DMS53 treated with DMSO at 0.1 percent for 48 hours (cell line): ENCODE results near the gene TAF11L4.
"Not testable (repeated sequence)": the region's sequence is repeated elsewhere in the genome, so short reads cannot be mapped to it uniquely, and the experiment has no call there.

Experiments used
- DNase-seq: peaks from one replicate; lab custom pipeline; 2025; ENCODE audit not compliant: unreplicated experiment; lab: John Stamatoyannopoulos, UW

The TAF11L4 gene

GRCh38 chr5:17521501-17521900 lies at the start of gene TAF11L4:
Gene TAF11L4 (plus strand): TSS chr5:17521801.
- DNase-seq, result not testable (repeated sequence)

GRCh38 chr5:17475064-17475463 lies 46.5 kb upstream of the TAF11L4 start:
- not testable (repeated sequence) for DNase-seq

- DNase-seq, result no peak
Observed at GRCh38 chr5:17477043-17477442, 44.6 kb upstream of the TAF11L4 start.

DNA sequence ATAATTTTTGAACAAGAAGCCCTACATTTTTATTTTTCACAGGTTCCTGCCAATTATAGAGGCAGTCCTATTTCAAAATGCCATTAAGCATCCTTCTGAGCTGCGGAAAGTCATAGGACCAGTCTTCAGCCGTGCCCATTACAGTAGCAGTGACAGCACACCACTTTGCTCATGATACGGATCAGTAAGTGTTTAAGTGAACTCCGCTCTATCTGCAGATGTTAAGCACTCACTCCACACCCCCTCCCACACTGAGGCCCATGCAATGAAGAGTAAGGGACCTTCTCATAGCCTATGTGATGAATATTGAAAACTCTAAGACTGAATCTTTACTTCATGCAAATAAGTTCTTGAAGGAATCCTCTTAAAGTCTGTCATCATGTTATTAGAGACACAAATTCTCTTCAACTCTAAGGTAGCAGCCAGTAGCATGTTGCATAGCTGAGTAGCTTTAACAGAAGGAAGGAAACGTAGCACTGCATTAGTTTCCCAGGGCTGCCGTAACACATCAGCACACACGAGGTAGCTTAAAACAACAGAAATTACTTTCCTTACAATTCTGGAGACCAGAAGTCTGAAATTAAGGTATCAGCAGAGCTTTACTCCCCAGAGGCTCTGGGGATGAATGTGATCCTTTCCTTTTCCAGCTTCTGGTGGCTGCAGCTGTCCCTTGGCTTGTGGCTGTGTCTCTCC lies 43.9 kb upstream of the TAF11L4 start:
- DNase-seq, result no peak

DNA sequence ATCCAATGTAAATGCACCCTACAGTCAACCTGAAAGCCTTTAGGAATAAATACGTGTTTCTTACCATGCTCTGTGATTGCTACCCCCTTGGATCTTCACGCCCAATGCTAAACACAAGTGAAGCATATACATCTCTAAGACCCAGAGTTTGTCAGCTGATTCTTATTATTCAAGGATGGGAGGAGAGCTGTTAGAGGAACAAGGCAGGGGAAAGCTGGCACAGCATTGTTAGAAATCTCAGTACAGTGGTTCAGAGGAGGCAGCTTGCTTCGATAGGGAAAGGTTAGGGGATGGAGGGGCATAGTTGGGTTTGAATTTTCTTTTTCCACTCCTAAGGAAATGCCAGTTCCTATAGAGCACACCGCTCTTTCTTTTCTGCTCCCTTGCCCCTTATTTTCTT lies 40.2 kb upstream of the TAF11L4 start:
- no peak for DNase-seq

DNA sequence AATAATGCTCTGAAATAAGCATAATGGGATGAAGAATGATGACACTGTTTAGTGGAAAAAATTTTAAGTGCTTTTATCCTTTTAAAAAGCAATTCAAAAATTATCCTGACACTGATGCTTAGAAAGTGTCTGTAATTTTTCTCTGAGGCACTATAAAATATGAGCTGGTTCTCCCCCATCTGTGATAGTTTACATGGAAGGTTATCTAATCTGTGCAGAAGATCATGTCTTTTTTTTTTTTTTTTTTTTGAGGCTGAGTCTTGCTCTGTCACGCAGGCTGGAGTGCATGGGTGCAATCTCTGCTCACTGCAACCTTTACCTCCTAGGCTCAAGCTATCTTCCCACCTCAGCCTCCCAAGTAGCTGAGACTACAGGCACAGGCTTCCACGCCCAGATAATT lies 38.8 kb upstream of the TAF11L4 start:
- DNase-seq, result no peak

DNA sequence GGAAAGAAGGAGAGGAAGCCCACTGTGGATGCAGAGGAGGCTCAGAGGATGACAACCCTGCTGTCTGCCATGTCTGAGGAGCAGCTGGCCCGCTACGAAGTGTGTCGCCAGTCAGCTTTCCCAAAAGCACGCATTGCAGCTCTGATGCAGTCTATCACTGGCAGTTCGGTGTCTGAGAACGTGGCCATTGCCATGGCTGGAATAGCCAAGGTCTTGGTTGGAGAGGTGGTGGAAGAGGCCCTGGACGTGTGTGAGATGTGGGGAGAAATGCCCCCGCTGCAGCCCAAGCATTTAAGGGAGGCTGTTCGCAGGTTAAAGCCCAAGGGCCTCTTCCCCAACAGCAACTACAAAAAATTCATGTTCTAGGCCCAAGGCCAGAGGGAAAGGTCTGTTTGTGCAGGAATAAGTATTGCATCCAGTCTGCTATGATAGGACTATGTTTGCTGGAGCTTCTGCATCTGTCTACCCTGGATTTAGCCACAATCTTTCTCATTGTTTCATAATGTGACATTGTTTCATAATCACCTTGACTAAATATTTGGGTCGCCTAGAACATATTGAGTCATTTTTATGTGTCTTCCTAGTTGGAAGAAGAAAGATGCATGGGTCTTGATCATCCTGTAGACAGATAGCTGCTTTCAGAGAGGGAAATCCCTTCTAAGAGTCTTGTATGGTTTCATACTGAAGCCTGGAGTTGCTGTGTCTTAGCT lies 35.0 kb upstream of the TAF11L4 start:
- DNase-seq, result not testable (repeated sequence)

DNA sequence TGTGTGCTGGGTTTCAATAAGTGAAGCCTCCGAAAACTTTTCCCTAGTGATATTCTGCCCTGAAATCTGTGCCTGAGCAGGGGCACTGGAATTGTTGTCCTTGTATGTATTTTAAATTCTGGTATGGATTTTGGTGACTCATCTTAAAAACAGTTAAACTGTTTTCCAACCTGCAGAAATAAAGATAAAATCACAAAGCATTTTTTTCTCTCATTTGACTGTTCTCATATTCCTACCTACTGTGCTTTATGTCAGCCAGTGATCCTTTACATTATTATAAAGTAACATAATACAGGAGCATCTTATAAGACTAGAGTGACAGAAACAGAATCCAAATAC lies 34.5 kb upstream of the TAF11L4 start:
- no peak for DNase-seq

GRCh38 chr5:17491257-17491656 lies 30.3 kb upstream of the TAF11L4 start:
- DNase-seq, result not testable (repeated sequence)

DNA sequence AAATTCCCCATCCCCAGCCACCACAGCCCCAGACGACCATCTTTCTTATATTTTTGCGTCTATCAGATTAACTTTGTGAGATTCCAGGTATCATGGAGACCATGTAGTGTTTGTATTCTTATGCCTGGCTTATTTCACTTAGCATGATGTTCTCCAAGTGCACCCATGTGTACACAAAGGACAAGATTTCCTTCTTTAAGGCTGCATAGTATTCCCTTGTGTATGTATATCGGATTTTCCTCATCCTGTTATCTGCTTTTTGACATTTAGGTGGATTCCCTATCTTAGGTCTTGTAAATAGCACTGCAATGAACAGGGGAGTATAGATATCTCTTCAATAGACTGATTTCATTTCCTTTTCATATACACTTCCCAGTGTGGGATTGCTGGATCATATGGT lies 28.8 kb upstream of the TAF11L4 start:
- no peak for DNase-seq

GRCh38 chr5:17497446-17497845 lies 24.2 kb upstream of the TAF11L4 start:
- no peak for DNase-seq

GRCh38 chr5:17497931-17498330 lies 23.7 kb upstream of the TAF11L4 start, which contains the start of gene TAF11L2:
Gene TAF11L2 (plus strand): TSS chr5:17498231.
- DNase-seq, result not testable (repeated sequence)

DNA sequence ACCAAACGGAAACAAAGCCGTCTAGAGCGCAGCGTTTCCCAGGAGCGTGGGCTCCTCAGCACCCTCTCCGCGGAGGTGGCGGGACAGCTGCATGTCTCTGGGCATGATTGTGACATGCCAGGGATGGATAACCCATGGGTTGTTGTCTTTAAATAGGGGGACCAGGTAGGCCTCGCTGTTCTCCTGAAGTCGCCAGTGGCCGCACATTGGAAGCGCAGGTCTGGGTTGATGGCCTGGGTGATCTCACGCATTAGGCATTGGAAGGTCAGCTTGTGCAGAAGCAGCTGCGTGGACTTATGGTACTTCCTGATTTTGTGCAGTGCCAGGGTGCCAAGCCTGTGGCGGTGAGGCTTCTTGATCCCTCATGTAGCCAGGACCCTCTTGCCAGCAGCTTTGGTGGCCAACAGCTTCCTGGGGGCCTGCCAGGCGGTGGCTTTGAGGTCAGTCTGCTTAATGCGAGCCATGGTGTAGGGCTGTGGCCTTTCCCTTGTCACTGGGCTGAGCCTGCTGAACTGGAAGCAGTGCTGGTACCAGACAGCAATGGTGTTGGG lies 9.8 kb upstream of the TAF11L4 start:
- DNase-seq, result no peak

- not testable (repeated sequence) for DNase-seq
Observed at GRCh38 chr5:17517526-17517925, 4.1 kb upstream of the TAF11L4 start.

DNA sequence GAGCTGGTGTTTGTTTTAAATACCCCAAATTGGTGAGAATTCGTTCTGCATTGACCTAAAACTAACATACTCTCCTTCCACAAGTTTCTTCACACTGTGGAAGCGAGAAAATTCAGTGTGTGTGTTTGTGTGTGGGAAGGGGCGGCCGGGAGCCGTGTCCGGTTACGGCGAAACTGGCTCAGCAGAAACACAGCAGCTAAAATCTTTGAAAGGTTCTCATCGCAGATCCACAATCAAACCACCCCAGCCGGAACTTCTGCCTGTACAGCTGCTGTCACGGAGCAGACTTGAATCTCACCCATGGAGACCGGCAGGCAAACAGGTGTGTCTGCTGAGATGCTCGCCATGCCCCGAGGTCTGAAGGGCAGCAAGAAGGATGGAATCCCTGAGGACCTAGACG lies 3.5 kb upstream of the TAF11L4 start, which contains the start of gene TAF11L3:
TSS of gene TAF11L3 (plus strand) at position 301 of the 400 bp plus-strand sequence.
- DNase-seq, result not testable (repeated sequence)

GRCh38 chr5:17519508-17519907 lies 2.1 kb upstream of the TAF11L4 start:
- not testable (repeated sequence) for DNase-seq

GRCh38 chr5:17524935-17525334 lies 3.3 kb downstream of the TAF11L4 start, which contains the start of gene TAF11L5:
Gene TAF11L5 (plus strand): TSS chr5:17525235.
- DNase-seq, result not testable (repeated sequence)

- DNase-seq, result not testable (repeated sequence)
Observed at GRCh38 chr5:17526504-17526903, 4.9 kb downstream of the TAF11L4 start.

GRCh38 chr5:17528369-17528768 lies 6.8 kb downstream of the TAF11L4 start, which contains the start of gene TAF11L6:
Gene TAF11L6 (plus strand): TSS chr5:17528669.
- DNase-seq, result not testable (repeated sequence)
